Measurements from ENCODE around the gene TCTN2.

Gene TCTN2

GRCh38 chr12:123670882-123671728, at the start of gene TCTN2:
TCTN2 (plus strand) TSS chr12:123671113; CDS start chr12:123671241, 128 bp downstream.
- peak; percentile 76 for DNase-seq

GRCh38 chr12:123621619-123622530, 49.0 kb upstream of the TCTN2 start:
- DNase-seq = no peak

- peak; percentile 96 for DNase-seq
Observed at GRCh38 chr12:123633379-123634141, 37.4 kb upstream of the TCTN2 start, which contains the start of the genes EIF2B1 and GTF2H3. EIF2B1 (minus strand) TSS chr12:123633686; CDS start chr12:123633557, 129 bp downstream. GTF2H3 (plus strand) TSS chr12:123633829; CDS start chr12:123633860, 31 bp downstream.

- DNase-seq = no peak
Observed at GRCh38 chr12:123634142-123634561, 36.8 kb upstream of the TCTN2 start.

- DNase-seq = no peak
Observed at GRCh38 chr12:123643911-123644310, 27.0 kb upstream of the TCTN2 start.

- no peak for DNase-seq
Observed at GRCh38 chr12:123645380-123645779, 25.5 kb upstream of the TCTN2 start.

GRCh38 chr12:123645878-123646277, 25.0 kb upstream of the TCTN2 start:
- DNase-seq = no peak

GRCh38 chr12:123648401-123648800, 22.5 kb upstream of the TCTN2 start:
- DNase-seq = no peak

- no peak for DNase-seq
Observed at GRCh38 chr12:123654129-123654701, 16.7 kb upstream of the TCTN2 start.

GRCh38 chr12:123655420-123655819, 15.5 kb upstream of the TCTN2 start:
- DNase-seq = no peak

- DNase-seq = no peak
Observed at GRCh38 chr12:123656392-123656791, 14.5 kb upstream of the TCTN2 start.

- DNase-seq = no peak
Observed at GRCh38 chr12:123657211-123657610, 13.7 kb upstream of the TCTN2 start.

- DNase-seq = no peak
Observed at GRCh38 chr12:123659996-123660727, 10.8 kb upstream of the TCTN2 start.

- DNase-seq = no peak
Observed at GRCh38 chr12:123667771-123668170, 3.1 kb upstream of the TCTN2 start.

GRCh38 chr12:123671876-123672275, 963 bp downstream of the TCTN2 start:
- DNase-seq = no peak

GRCh38 chr12:123675436-123675835, 4.5 kb downstream of the TCTN2 start:
- DNase-seq = no peak

GRCh38 chr12:123676616-123677320, 5.9 kb downstream of the TCTN2 start:
- DNase-seq = no peak

GRCh38 chr12:123678981-123679380, 8.1 kb downstream of the TCTN2 start:
- DNase-seq = no peak

GRCh38 chr12:123681605-123682004, 10.7 kb downstream of the TCTN2 start:
- DNase-seq = no peak

- DNase-seq = no peak
Observed at GRCh38 chr12:123683964-123684363, 13.1 kb downstream of the TCTN2 start.

- no peak for DNase-seq
Observed at GRCh38 chr12:123686636-123687190, 15.8 kb downstream of the TCTN2 start.
